OCI-LY7 (cell line): ENCODE data around the gene NSD2. TPM values are rescaled to one million over a fixed set of nuclear protein-coding genes. Genes with fewer than 3 reads are reported as not detected.

Source experiments
- BruUV-seq: library from RNA; stranded (reverse); fragments of 400-500 nt; replicated peaks from 2 replicates; lab custom pipeline; 2021; lab: Mats Ljungman, UMichigan
- CTCF ChIA-PET: fragments of 300-600 bp; sonication (Branson Sonifier 250); formaldehyde crosslinking; loops from one replicate; lab custom pipeline; 2022; ENCODE audit warnings: antibody characterized with exemption; ENCODE audit not compliant: unreplicated experiment; lab: Charles Lee
- POLR2A ChIA-PET: fragments of 300-600 bp; sonication (Branson Sonifier 250); formaldehyde crosslinking; loops from one replicate; lab custom pipeline; 2022; ENCODE audit warnings: antibody characterized with exemption; lab: Charles Lee
- DNase-seq: peaks from one replicate; pipeline ENCODE4 v3.0.0-alpha.2; 2015; ENCODE audit warnings: low spot score
- H2AFZ ChIP-seq: fragments of 200-600 bp; sonication (generic), shearing (Covaris generic); 2 replicates; pipeline ENCODE4 v1.6.1; 2014; ENCODE audit warnings: mild to moderate bottlenecking, antibody characterized with exemption, low read length, moderate library complexity
- H3K27ac ChIP-seq: fragments of 200-600 bp; sonication (generic); 2 replicates; pipeline ENCODE4 v1.5.1; 2014; ENCODE audit warnings: mixed run types, low read depth, mild to moderate bottlenecking, moderate library complexity, low read length, inconsistent platforms; ENCODE audit not compliant: poor library complexity, severe bottlenecking
- H3K36me3 ChIP-seq: fragments of 200-600 bp; sonication (generic); 2 replicates; pipeline ENCODE4 v1.6.1; 2014; ENCODE audit warnings: mild to moderate bottlenecking, antibody characterized with exemption, low read length, moderate library complexity, mixed read lengths; ENCODE audit not compliant: insufficient read depth
- H3K4me1 ChIP-seq: fragments of 200-600 bp; sonication (generic); 2 replicates; pipeline ENCODE4 v1.5.1; 2014; ENCODE audit warnings: mild to moderate bottlenecking, low read length; ENCODE audit not compliant: insufficient read depth, poor library complexity, severe bottlenecking
- H3K4me2 ChIP-seq: fragments of 200-600 bp; sonication (generic); 2 replicates; pipeline ENCODE4 v1.6.1; 2014; ENCODE audit warnings: mild to moderate bottlenecking, low read length
- H3K4me3 ChIP-seq: fragments of 200-600 bp; sonication (generic); 2 replicates; pipeline ENCODE4 v1.5.1; 2014; ENCODE audit warnings: mild to moderate bottlenecking, low read depth, low read length; ENCODE audit not compliant: poor library complexity, severe bottlenecking
- H3K79me2 ChIP-seq: fragments of 200-600 bp; sonication (generic); 2 replicates; pipeline ENCODE4 v1.6.1; 2016; ENCODE audit warnings: low read depth, mild to moderate bottlenecking, low read length, moderate library complexity, mixed read lengths; ENCODE audit not compliant: insufficient read depth
- H3K9me2 ChIP-seq: fragments of 200-600 bp; sonication (generic); 2 replicates; pipeline ENCODE4 v1.6.1; 2016; ENCODE audit warnings: mild to moderate bottlenecking, low read length, mixed read lengths; ENCODE audit not compliant: insufficient read depth
- H3K9me3 ChIP-seq: fragments of 200-600 bp; sonication (generic); 2 replicates; pipeline ENCODE4 v1.6.1; 2014; ENCODE audit warnings: mild to moderate bottlenecking, mixed run types, low read length, mixed read lengths
- H4K20me1 ChIP-seq: fragments of 200-600 bp; sonication (generic); 2 replicates; pipeline ENCODE4 v1.6.1; 2014; ENCODE audit warnings: mild to moderate bottlenecking, antibody characterized with exemption, low read length, moderate library complexity, mixed read lengths; ENCODE audit not compliant: insufficient read depth
- EZH2phosphoT487 ChIP-seq: fragments of 200-600 bp; sonication (generic); IDR thresholded peaks from 2 replicates; pipeline ENCODE4 v1.6.1; 2018; ENCODE audit warnings: low read depth, borderline replicate concordance, mild to moderate bottlenecking, mixed run types, antibody characterized with exemption, low read length, moderate library complexity, mixed read lengths
- intact Hi-C: fragments of 100-400 bp; cut with micrococcal nuclease; formaldehyde crosslinking; loops from one replicate; pipeline ENCODE4 v1.10.0; 2022; ENCODE audit not compliant: unreplicated experiment
- total RNA-seq, 2 experiments: library from RNA; depleted of rRNA in 1 of 2; stranded (reverse); fragments of >200 nt in 1 of 2; shearing (Covaris generic) in 1 of 2; gene quantifications; 2 replicates each; pipeline ENCODE4 v1.2.3, GENCODE V29; 2014 to 2022
- TF ChIP-seq, protein P1 (sequence below): fragments of 200-600 bp; sonication (generic); conservative IDR thresholded peaks from 2 replicates; pipeline ENCODE4 v1.5.1; 2014; ENCODE audit warnings: mild to moderate bottlenecking, antibody characterized with exemption, low read length, moderate library complexity, mixed read lengths

The NSD2 gene
- total RNA-seq, 2 experiments from 2014 or later, result 169 to 329 TPM

DNA sequence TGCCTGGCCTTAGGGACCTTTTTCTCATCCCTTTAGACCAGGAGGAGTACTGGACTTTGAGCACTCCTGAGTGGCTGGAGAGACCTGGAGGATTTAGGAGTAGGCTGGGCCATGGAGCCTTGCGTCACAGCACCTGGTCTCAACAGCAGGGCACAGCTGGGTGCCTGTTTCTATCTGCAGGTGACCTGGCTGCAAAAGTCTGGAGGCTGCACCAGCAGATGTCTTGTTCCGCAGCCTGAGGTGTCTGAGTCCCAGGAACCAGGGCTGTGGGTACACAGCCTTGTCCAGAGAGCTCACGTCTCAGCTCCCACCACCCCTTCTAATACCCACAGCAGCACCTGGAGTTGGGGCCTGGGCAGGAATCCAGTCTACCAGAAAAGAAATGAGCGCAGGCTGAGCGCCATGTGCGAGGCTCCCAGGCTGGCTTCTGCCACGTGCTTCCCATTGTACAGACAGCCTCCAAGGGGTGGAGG, 5.0 kb upstream of the NSD2 start:
- no peaks in the 10 kb centered on the region for H3K79me2 ChIP-seq
- H3K4me1 ChIP-seq, result peaks cover 21% of the 10 kb centered on the region
- H3K9me3 ChIP-seq, result no peaks in the 10 kb centered on the region
- no peak overlapping the region for H2AFZ ChIP-seq
- no peak overlapping the region for H3K4me3 ChIP-seq
- DNase-seq, result peak; percentile 41
- no TSS peak for BruUV-seq
- POLR2A ChIA-PET, result no interaction called here
- no peak overlapping the region for H3K27ac ChIP-seq
- H4K20me1 ChIP-seq, result no peaks in the 10 kb centered on the region
- no peaks in the 10 kb centered on the region for H3K36me3 ChIP-seq
- TF ChIP-seq, protein P1, sequence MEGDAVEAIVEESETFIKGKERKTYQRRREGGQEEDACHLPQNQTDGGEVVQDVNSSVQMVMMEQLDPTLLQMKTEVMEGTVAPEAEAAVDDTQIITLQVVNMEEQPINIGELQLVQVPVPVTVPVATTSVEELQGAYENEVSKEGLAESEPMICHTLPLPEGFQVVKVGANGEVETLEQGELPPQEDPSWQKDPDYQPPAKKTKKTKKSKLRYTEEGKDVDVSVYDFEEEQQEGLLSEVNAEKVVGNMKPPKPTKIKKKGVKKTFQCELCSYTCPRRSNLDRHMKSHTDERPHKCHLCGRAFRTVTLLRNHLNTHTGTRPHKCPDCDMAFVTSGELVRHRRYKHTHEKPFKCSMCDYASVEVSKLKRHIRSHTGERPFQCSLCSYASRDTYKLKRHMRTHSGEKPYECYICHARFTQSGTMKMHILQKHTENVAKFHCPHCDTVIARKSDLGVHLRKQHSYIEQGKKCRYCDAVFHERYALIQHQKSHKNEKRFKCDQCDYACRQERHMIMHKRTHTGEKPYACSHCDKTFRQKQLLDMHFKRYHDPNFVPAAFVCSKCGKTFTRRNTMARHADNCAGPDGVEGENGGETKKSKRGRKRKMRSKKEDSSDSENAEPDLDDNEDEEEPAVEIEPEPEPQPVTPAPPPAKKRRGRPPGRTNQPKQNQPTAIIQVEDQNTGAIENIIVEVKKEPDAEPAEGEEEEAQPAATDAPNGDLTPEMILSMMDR, result no peak
- no peak for TF ChIP-seq EZH2phosphoT487
- no peaks in the 10 kb centered on the region for H3K9me2 ChIP-seq
- intact Hi-C loops, result no loop called here
- CTCF ChIA-PET, result no interaction called here
- H3K4me2 ChIP-seq, result no peak overlapping the region

DNA sequence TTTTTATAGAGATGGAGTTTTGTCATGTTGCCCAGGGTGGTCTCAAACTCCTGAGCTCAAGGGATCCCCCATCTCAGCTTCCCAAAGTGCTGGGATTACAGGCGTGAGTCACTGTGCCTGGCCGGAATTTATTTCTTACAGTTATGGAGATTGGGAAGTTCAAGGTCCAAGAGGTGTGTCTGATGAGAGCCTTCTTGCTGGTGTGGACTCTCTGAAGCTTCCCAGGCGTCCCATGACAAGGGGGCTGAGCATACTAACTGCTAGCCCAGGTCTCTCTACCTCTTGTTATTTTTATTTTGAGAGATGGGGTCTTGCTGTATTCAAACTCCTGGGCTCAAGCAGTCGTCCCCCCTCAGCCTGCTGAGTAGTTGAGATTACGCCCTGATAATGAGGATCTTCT, 2.9 kb upstream of the NSD2 start:
- CTCF ChIA-PET, result no interaction called here
- POLR2A ChIA-PET, result interaction anchor here (0.6 kb wide), 1 partner anchor 31 kb away, joined by 5 read pairs; no protein-coding TSS in a partner anchor
- H4K20me1 ChIP-seq, result peaks cover 7% of the 10 kb centered on the region; the same call in 1 of the 2 replicates
- peaks cover 4% of the 10 kb centered on the region; the same call in 1 of the 2 replicates for H3K36me3 ChIP-seq
- no peaks in the 10 kb centered on the region for H3K9me3 ChIP-seq
- no TSS peak for BruUV-seq
- intact Hi-C loops, result no loop called here
- no peak overlapping the region for H3K4me2 ChIP-seq
- DNase-seq, result no peak
- H2AFZ ChIP-seq, result no peak overlapping the region
- H3K27ac ChIP-seq, result no peak overlapping the region
- H3K4me1 ChIP-seq, result peaks cover 15% of the 10 kb centered on the region
- no peaks in the 10 kb centered on the region for H3K9me2 ChIP-seq
- TF ChIP-seq, protein P1, result no peak
- no peak for TF ChIP-seq EZH2phosphoT487
- no peak overlapping the region for H3K4me3 ChIP-seq
- H3K79me2 ChIP-seq, result peaks cover 14% of the 10 kb centered on the region

DNA sequence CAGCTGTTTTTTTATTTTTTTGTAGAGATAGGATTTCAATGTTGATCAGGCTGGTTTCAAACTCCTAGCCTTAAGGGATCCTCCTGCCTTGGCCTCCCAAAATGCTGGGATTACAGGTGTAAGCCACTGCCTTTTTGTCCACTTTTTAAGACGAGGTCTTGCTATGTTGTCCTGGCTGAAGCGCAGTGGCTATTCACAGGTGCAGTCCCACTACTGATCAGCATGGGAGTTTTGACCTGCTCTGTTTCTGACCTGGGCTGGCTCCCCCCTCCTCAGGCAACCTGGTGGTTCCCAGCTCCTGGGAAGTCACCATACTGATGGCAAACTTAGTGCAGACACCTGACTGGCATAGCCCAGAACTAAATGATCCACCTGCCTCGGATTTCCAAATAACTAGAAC, 2.3 kb upstream of the NSD2 start:
- peaks cover 13% of the 10 kb centered on the region; the same call in 1 of the 2 replicates for H4K20me1 ChIP-seq
- H3K27ac ChIP-seq, result no peak overlapping the region
- H3K36me3 ChIP-seq, result peaks cover 7% of the 10 kb centered on the region; the same call in 1 of the 2 replicates
- H3K4me3 ChIP-seq, result no peak overlapping the region
- H3K79me2 ChIP-seq, result peaks cover 20% of the 10 kb centered on the region
- no peak overlapping the region for H3K4me2 ChIP-seq
- intact Hi-C loops, result no loop called here
- TF ChIP-seq, protein P1, result no peak
- no peak for TF ChIP-seq EZH2phosphoT487
- BruUV-seq, result no TSS peak
- DNase-seq, result no peak
- no peaks in the 10 kb centered on the region for H3K9me2 ChIP-seq
- H3K9me3 ChIP-seq, result no peaks in the 10 kb centered on the region
- ChIA-PET POLR2A (no interaction called here), CTCF (no interaction called here)
- H3K4me1 ChIP-seq, result peaks cover 22% of the 10 kb centered on the region
- no peak overlapping the region for H2AFZ ChIP-seq
